Stimulated activated CD4-positive, alpha-beta T cell treated with anti-CD3 and anti-CD28 coated beads, TNF-alpha, amount 100 ng/mL, for 24 hours (primary cell): Measurements from ENCODE around the gene TBK1.

ENCODE experiments used
- DNase-seq, 3 experiments: peaks; one replicate each; pipeline ENCODE4 v3.0.0-alpha.2; 2020; ENCODE audit warnings: low read depth in 3 of 3

Gene TBK1

DNA sequence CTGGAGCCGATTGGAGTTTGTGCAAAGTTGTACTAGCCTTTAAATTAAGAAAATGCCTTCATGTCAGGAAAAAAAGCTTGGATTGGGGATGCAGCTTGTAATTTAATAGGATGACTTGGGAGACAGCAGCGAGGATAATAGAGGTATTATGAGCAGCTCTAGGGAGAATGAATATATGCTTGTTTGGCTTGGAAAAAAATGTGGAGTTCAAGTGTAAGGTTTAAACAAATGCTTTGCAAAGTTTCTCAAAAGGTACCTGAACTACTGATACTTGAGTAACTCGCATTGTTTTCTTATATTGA, 93.1 kb downstream of the TBK1 start:
- DNase-seq = no peak

DNA sequence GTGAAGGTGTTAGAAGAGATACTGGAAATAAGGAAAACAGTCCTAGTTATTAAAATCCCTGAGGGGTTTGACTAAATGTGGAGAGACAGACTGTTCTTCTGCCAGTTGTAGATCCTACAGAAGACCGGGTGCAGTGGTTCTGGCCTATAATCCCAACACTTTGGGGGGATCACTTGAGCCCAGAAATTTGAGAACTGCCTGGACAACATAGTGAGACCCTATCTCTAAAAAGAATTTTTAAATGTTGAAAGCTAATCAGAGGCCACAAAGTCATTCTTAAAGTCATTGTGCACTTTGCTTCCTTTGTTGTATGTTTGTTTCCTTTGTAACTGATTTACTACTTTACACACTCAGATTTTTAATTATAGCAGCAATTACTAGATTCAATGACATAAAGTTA, 97.2 kb downstream of the TBK1 start:
- no peak for DNase-seq

DNA sequence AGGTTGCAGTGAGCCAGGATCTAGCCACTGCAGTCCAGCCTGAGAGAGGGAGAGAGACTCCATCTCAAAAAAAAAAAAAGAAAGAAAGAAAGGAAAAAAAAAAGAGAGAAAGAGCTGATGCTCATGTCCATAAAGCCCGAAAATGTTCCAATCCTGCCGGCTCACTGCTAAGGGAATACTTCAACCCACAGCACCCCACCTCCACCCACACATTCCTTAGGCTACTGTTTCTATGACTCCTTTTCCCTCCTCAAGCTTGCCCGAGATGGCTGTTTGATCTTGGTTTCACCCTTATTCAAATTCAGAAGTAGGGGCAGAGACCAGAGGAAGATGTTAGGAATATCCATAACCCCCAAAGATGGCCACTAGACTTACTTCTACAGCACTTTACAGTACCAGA, 98.8 kb downstream of the TBK1 start:
- DNase-seq = no peak

DNA sequence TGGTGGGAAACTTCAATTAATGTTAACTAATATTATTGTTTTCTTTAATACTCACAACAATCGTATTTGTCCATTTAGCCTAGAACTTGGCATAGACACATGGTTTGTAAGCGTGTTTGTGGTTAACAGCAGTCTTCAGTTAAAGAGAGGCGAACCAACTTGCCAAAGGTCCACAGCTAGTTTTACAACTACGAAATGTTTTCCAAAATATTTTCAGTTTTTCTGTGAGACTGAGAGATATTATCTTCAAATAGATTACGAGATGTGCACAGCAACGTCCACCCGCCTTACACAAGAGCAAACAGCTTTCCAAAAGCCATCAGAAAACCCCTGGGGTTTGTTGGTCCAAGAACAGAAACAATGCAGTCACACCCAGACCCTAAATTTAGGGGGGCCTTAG, 99.8 kb downstream of the TBK1 start:
- no peak for DNase-seq
